GM19328 (cell line): ENCODE data around the gene FAM171A2.

Source experiments
- ATAC-seq: cut with Tn5 transposase; IDR thresholded peaks from one replicate; pipeline ENCODE4 v1.9.1; 2021; ENCODE audit warnings: mild to moderate bottlenecking, moderate library complexity; ENCODE audit not compliant: unreplicated experiment

Gene FAM171A2

GRCh38 chr17:44307387-44308186, 56.1 kb downstream of the FAM171A2 start:
- ATAC-seq = no peak

- ATAC-seq = no peak
Measured at GRCh38 chr17:44304651-44305050, 59.0 kb downstream of the FAM171A2 start.
